HUES6 (cell line): ENCODE measurements around the gene HCRTR2.
"Not testable (repeated sequence)": the region's sequence is repeated elsewhere in the genome, so short reads cannot be mapped to it uniquely, and the experiment has no call there.

Source experiments
- H3K27ac ChIP-seq: 2 replicates; pipeline ENCODE4 v1.7.0; 2013; ENCODE audit warnings: low read depth, mild to moderate bottlenecking, low read length, inconsistent platforms
- H3K27me3 ChIP-seq: 2 replicates; pipeline ENCODE4 v1.6.1; 2013; ENCODE audit warnings: low read length; ENCODE audit not compliant: control insufficient read depth, insufficient read depth
- H3K36me3 ChIP-seq: 2 replicates; pipeline ENCODE4 v1.6.1; 2013; ENCODE audit warnings: low read length; ENCODE audit not compliant: control insufficient read depth, insufficient read depth
- H3K4me1 ChIP-seq: 2 replicates; pipeline ENCODE4 v1.6.1; 2013; ENCODE audit warnings: low read length; ENCODE audit not compliant: control insufficient read depth, insufficient read depth
- H3K4me3 ChIP-seq: 2 replicates; pipeline ENCODE4 v1.5.1; 2013; ENCODE audit warnings: low read depth, low read length
- H3K9ac ChIP-seq: one replicate; pipeline ENCODE4 v1.6.1; 2013; ENCODE audit warnings: mild to moderate bottlenecking, low read length
- H3K9me3 ChIP-seq: 2 replicates; pipeline ENCODE4 v1.6.1; 2013; ENCODE audit warnings: low read depth, low read length; ENCODE audit not compliant: control insufficient read depth, insufficient read depth

Gene HCRTR2

GRCh38 chr6:55281215-55281614 lies 106.9 kb downstream of the HCRTR2 start:
- H3K9ac ChIP-seq, result no peak overlapping the region
- H3K27ac ChIP-seq, result no peak overlapping the region
- no peaks in the 10 kb centered on the region for H3K36me3 ChIP-seq
- no peaks in the 10 kb centered on the region for H3K27me3 ChIP-seq
- H3K4me3 ChIP-seq, result no peak overlapping the region
- H3K9me3 ChIP-seq, result no peaks in the 10 kb centered on the region
- H3K4me1 ChIP-seq, result peaks cover 15% of the 10 kb centered on the region

GRCh38 chr6:55282115-55282514 lies 107.8 kb downstream of the HCRTR2 start:
- Histone ChIP-seq H3K4me3 (no peak overlapping the region), H3K27me3 (no peaks in the 10 kb centered on the region), H3K4me1 (peaks cover 13% of the 10 kb centered on the region), H3K27ac (no peak overlapping the region), H3K36me3 (no peaks in the 10 kb centered on the region), H3K9ac (no peak overlapping the region), H3K9me3 (no peaks in the 10 kb centered on the region)

GRCh38 chr6:55286824-55287223 lies 112.5 kb downstream of the HCRTR2 start:
- H3K27ac ChIP-seq, result no peak overlapping the region

GRCh38 chr6:55290736-55291135 lies 116.4 kb downstream of the HCRTR2 start:
- no peaks in the 10 kb centered on the region for H3K27me3 ChIP-seq
- H3K9me3 ChIP-seq, result no peaks in the 10 kb centered on the region
- H3K27ac ChIP-seq, result no peak overlapping the region
- H3K4me1 ChIP-seq, result no peaks in the 10 kb centered on the region
- no peak overlapping the region for H3K9ac ChIP-seq
- H3K4me3 ChIP-seq, result no peak overlapping the region
- H3K36me3 ChIP-seq, result no peaks in the 10 kb centered on the region

More at GRCh38 chr6:55286824-55287223, 112.5 kb downstream of the HCRTR2 start:
- H3K27me3 ChIP-seq, result no peaks in the 10 kb centered on the region
- no peak overlapping the region for H3K4me3 ChIP-seq
- no peak overlapping the region for H3K9ac ChIP-seq
- no peaks in the 10 kb centered on the region for H3K9me3 ChIP-seq
- no peaks in the 10 kb centered on the region for H3K4me1 ChIP-seq
- H3K36me3 ChIP-seq, result no peaks in the 10 kb centered on the region

GRCh38 chr6:55293116-55293515 lies 118.8 kb downstream of the HCRTR2 start:
- H3K9me3 ChIP-seq, result no peaks in the 10 kb centered on the region
- H3K4me1 ChIP-seq, result no peaks in the 10 kb centered on the region
- H3K36me3 ChIP-seq, result no peaks in the 10 kb centered on the region
- no peaks in the 10 kb centered on the region for H3K27me3 ChIP-seq
- no peak overlapping the region for H3K27ac ChIP-seq
- no peak overlapping the region for H3K4me3 ChIP-seq
- no peak overlapping the region for H3K9ac ChIP-seq

GRCh38 chr6:55297214-55297613 lies 122.9 kb downstream of the HCRTR2 start:
- H3K9me3 ChIP-seq, H3K27ac ChIP-seq: not testable (repeated sequence)

GRCh38 chr6:55299286-55299985 lies 125.1 kb downstream of the HCRTR2 start:
- H3K9me3 ChIP-seq, result no peaks in the 10 kb centered on the region
- no peaks in the 10 kb centered on the region for H3K4me1 ChIP-seq
- H3K27me3 ChIP-seq, result no peaks in the 10 kb centered on the region
- H3K27ac ChIP-seq, result no peak overlapping the region
- H3K36me3 ChIP-seq, result no peaks in the 10 kb centered on the region
- H3K9ac ChIP-seq, result no peak overlapping the region
- H3K4me3 ChIP-seq, result no peak overlapping the region

More at GRCh38 chr6:55297214-55297613, 122.9 kb downstream of the HCRTR2 start:
- not testable (repeated sequence) for H3K4me1 ChIP-seq, H3K9ac ChIP-seq, H3K27me3 ChIP-seq, H3K4me3 ChIP-seq, H3K36me3 ChIP-seq

GRCh38 chr6:55304747-55305146 lies 130.4 kb downstream of the HCRTR2 start:
- Histone ChIP-seq H3K27me3 (no peaks in the 10 kb centered on the region), H3K9ac (no peak overlapping the region), H3K4me1 (no peaks in the 10 kb centered on the region), H3K4me3 (no peak overlapping the region), H3K9me3 (no peaks in the 10 kb centered on the region), H3K36me3 (no peaks in the 10 kb centered on the region), H3K27ac (no peak overlapping the region)

GRCh38 chr6:55319961-55320695 lies 145.8 kb downstream of the HCRTR2 start:
- Histone ChIP-seq H3K27me3 (no peaks in the 10 kb centered on the region), H3K4me3 (no peak overlapping the region), H3K9me3 (no peaks in the 10 kb centered on the region)

GRCh38 chr6:55320696-55321086 lies 146.4 kb downstream of the HCRTR2 start:
- H3K9me3 ChIP-seq, result no peaks in the 10 kb centered on the region
- H3K27me3 ChIP-seq, result no peaks in the 10 kb centered on the region
- H3K4me1 ChIP-seq, result no peaks in the 10 kb centered on the region
- no peak overlapping the region for H3K9ac ChIP-seq
- no peak overlapping the region for H3K4me3 ChIP-seq
- H3K36me3 ChIP-seq, result no peaks in the 10 kb centered on the region
- no peak overlapping the region for H3K27ac ChIP-seq

More at GRCh38 chr6:55319961-55320695, 145.8 kb downstream of the HCRTR2 start:
- Histone ChIP-seq H3K9ac (no peak overlapping the region), H3K27ac (no peak overlapping the region), H3K36me3 (no peaks in the 10 kb centered on the region), H3K4me1 (no peaks in the 10 kb centered on the region)

GRCh38 chr6:55327169-55327568 lies 152.9 kb downstream of the HCRTR2 start, which contains the start of gene GFRAL:
Gene GFRAL (plus strand): TSS chr6:55327469. CDS start chr6:55327555, 86 bp downstream.
- no peaks in the 10 kb centered on the region for H3K36me3 ChIP-seq
- no peaks in the 10 kb centered on the region for H3K27me3 ChIP-seq
- no peak within 1 kb of the TSS for H3K27ac ChIP-seq
- no peaks in the 10 kb centered on the region for H3K4me1 ChIP-seq
- H3K9ac ChIP-seq, result no peak within 1 kb of the TSS
- no peaks in the 10 kb centered on the region for H3K9me3 ChIP-seq
- H3K4me3 ChIP-seq, result no peak within 1 kb of the TSS
